SU-DHL-6 (cell line): ENCODE results near the gene TNS3.

Source experiments
- CTCF ChIP-seq: fragments of 200-600 bp; sonication (generic); IDR thresholded peaks from one replicate; pipeline ENCODE4 v1.5.1; 2017; ENCODE audit warnings: antibody characterized with exemption, mild to moderate bottlenecking, low read length, moderate library complexity; ENCODE audit not compliant: insufficient read depth, poor library complexity, severe bottlenecking
- EZH2phosphoT487 ChIP-seq: fragments of 200-600 bp; sonication (generic), shearing (Covaris generic); conservative IDR thresholded peaks from 2 replicates; pipeline ENCODE4 v1.6.1; 2018; ENCODE audit warnings: mild to moderate bottlenecking, antibody characterized with exemption, low read length, moderate library complexity, mixed read lengths

GRCh38 chr7:47552621-47553020 is 29.3 kb downstream of the TNS3 start:
- TF ChIP-seq CTCF (no peak), EZH2phosphoT487 (no peak)
